H1 (cell line): ENCODE results near the gene ANKRD11. TPM values are rescaled to one million over a fixed set of nuclear protein-coding genes. Genes with fewer than 3 reads are reported as not detected.

ENCODE experiments used
- CTCF ChIA-PET: fragments of 300-600 bp; sonication (Branson Sonifier 250); formaldehyde crosslinking; loops from one replicate; lab custom pipeline; 2021; ENCODE audit not compliant: partially characterized antibody; lab: Charles Lee
- POLR2A ChIA-PET: fragments of 300-600 bp; sonication (Branson Sonifier 250); formaldehyde crosslinking; loops from one replicate; lab custom pipeline; 2021; ENCODE audit warnings: inconsistent platforms; ENCODE audit not compliant: partially characterized antibody; lab: Charles Lee
- DNase-seq, 2 experiments: peaks; one replicate each; pipeline versions ENCODE4 v3.0.0 to v3.0.0-alpha.2; 2010 to 2022; ENCODE audit warnings: low spot score in 2 of 2, low read depth in 1 of 2, mixed read lengths in 1 of 2
- FAIRE-seq: peaks from 2 replicates; lab custom pipeline; 2011; peaks lifted over from hg19 to GRCh38; lab: Jason Lieb, UNC
- H2AFZ ChIP-seq: 2 replicates; pipeline ENCODE4 v1.8.1; 2012; ENCODE audit warnings: low read length, inconsistent platforms
- H2AK5ac ChIP-seq: 2 replicates; pipeline ENCODE4 v1.6.1; 2013; ENCODE audit warnings: low read depth, low read length
- H2BK120ac ChIP-seq: replicated peaks from 2 replicates; pipeline ENCODE3; 2013; ENCODE audit warnings: low read depth, low read length, inconsistent platforms
- H2BK12ac ChIP-seq: 2 replicates; pipeline ENCODE4 v1.6.1; 2013; ENCODE audit warnings: low read depth, low read length
- H2BK15ac ChIP-seq: 2 replicates; pipeline ENCODE4 v1.6.1; 2013; ENCODE audit warnings: low read length
- H2BK20ac ChIP-seq: 2 replicates; pipeline ENCODE4 v1.6.1; 2013; ENCODE audit warnings: low read length
- H2BK5ac ChIP-seq: 2 replicates; pipeline ENCODE4 v1.6.1; 2013; ENCODE audit warnings: low read depth, low read length
- H3K14ac ChIP-seq: 2 replicates; pipeline ENCODE4 v1.6.1; 2013; ENCODE audit warnings: inconsistent platforms; ENCODE audit not compliant: insufficient read length
- H3K18ac ChIP-seq: 2 replicates; pipeline ENCODE4 v1.6.1; 2013; ENCODE audit warnings: low read length; ENCODE audit errors: extremely low read depth
- H3K23ac ChIP-seq: 2 replicates; pipeline ENCODE4 v1.6.1; 2013; ENCODE audit warnings: inconsistent platforms; ENCODE audit not compliant: insufficient read length
- H3K23me2 ChIP-seq: 2 replicates; pipeline ENCODE4 v1.6.1; 2013; ENCODE audit warnings: low read depth, low read length
- H3K27ac ChIP-seq: 2 replicates; pipeline ENCODE4 v1.6.1; 2011; ENCODE audit warnings: low read depth, low read length, inconsistent platforms
- H3K27me3 ChIP-seq, 4 experiments: replicated peaks in 1 of 4; 1 replicate in 1 of 4; 2 replicates in 3 of 4; pipeline versions ENCODE4 v1.6.1 to v1.8.1; 2011 to 2013; ENCODE audit warnings: low read length in 3 of 4, mild to moderate bottlenecking in 3 of 4, inconsistent platforms in 2 of 4, mixed read lengths in 2 of 4, moderate library complexity in 1 of 4; ENCODE audit not compliant: control insufficient read depth in 3 of 4, insufficient read depth in 3 of 4; ENCODE audit errors: extremely low read depth in 1 of 4
- H3K36me3 ChIP-seq, 4 experiments: 2 replicates each; pipeline versions ENCODE4 v1.6.1 to v1.8.1; 2011 to 2013; ENCODE audit warnings: mild to moderate bottlenecking in 4 of 4, low read length in 3 of 4, moderate library complexity in 2 of 4, control low read depth in 1 of 4, inconsistent platforms in 1 of 4; ENCODE audit not compliant: insufficient read depth in 4 of 4, control insufficient read depth in 2 of 4
- H3K4ac ChIP-seq: replicated peaks from 2 replicates; pipeline ENCODE3; 2013; ENCODE audit warnings: low read length, low read depth, mixed read lengths, inconsistent platforms; ENCODE audit not compliant: insufficient read length
- H3K4me1 ChIP-seq, 4 experiments: replicated peaks in 1 of 4; 1 replicate in 1 of 4; 2 replicates in 3 of 4; pipeline versions ENCODE4 v1.6.1 to v1.8.1; 2011 to 2013; ENCODE audit warnings: low read length in 3 of 4, inconsistent platforms in 2 of 4, mixed read lengths in 1 of 4; ENCODE audit not compliant: insufficient read depth in 4 of 4, control insufficient read depth in 3 of 4
- H3K4me2 ChIP-seq, 2 experiments: 2 replicates each; pipeline versions ENCODE4 v1.6.1 to v1.8.1; 2011 to 2013; ENCODE audit warnings: low read depth in 2 of 2, low read length in 2 of 2, control low read depth in 1 of 2, inconsistent platforms in 1 of 2, mild to moderate bottlenecking in 1 of 2; ENCODE audit not compliant: insufficient read depth in 1 of 2
- H3K4me3 ChIP-seq, 4 experiments: fragments of 200-600, 300-600 bp in 1 of 4; sonication (generic), shearing (Covaris generic), sonication (Bioruptor Twin) in 1 of 4; 2 replicates each; pipeline versions ENCODE4 v1.5.1 to v1.8.1; 2011 to 2016; ENCODE audit warnings: low read length in 4 of 4, low read depth in 3 of 4, control low read depth in 2 of 4, inconsistent platforms in 2 of 4, mild to moderate bottlenecking in 2 of 4, mixed read lengths in 1 of 4, moderate library complexity in 1 of 4; ENCODE audit not compliant: insufficient read depth in 2 of 4; ENCODE audit errors: extremely low read depth in 1 of 4
- H3K56ac ChIP-seq: replicated peaks from 2 replicates; pipeline ENCODE3; 2013; ENCODE audit warnings: low read depth, mild to moderate bottlenecking, mixed read lengths, low read length, inconsistent platforms; ENCODE audit not compliant: insufficient read length
- H3K79me1 ChIP-seq: 2 replicates; pipeline ENCODE4 v1.6.1; 2013; ENCODE audit warnings: low read depth, low read length, control low read depth
- H3K79me2 ChIP-seq, 2 experiments: 2 replicates each; pipeline versions ENCODE4 v1.6.1 to v1.8.1; 2012 to 2013; ENCODE audit warnings: low read length in 2 of 2, mild to moderate bottlenecking in 2 of 2, inconsistent platforms in 1 of 2; ENCODE audit not compliant: insufficient read depth in 2 of 2, control insufficient read depth in 1 of 2
- H3K9ac ChIP-seq, 4 experiments: replicated peaks in 1 of 4; 1 replicate in 1 of 4; 2 replicates in 3 of 4; pipeline versions ENCODE4 v1.6.1 to v1.8.1; 2011 to 2013; ENCODE audit warnings: low read depth in 3 of 4, low read length in 3 of 4, control low read depth in 2 of 4, mild to moderate bottlenecking in 2 of 4, moderate library complexity in 2 of 4, inconsistent platforms in 1 of 4; ENCODE audit errors: extremely low read depth in 1 of 4
- H3K9me3 ChIP-seq, 2 experiments: 2 replicates each; pipeline versions ENCODE4 v1.6.1 to v1.8.1; 2012 to 2013; ENCODE audit warnings: mild to moderate bottlenecking in 2 of 2, moderate library complexity in 2 of 2, control low read depth in 1 of 2, inconsistent platforms in 1 of 2, low read depth in 1 of 2, low read length in 1 of 2, mixed read lengths in 1 of 2; ENCODE audit not compliant: insufficient read depth in 2 of 2
- H4K20me1 ChIP-seq, 2 experiments: replicated peaks in 1 of 2; 2 replicates each; pipeline versions ENCODE3 to v1.8.1; 2011 to 2013; ENCODE audit warnings: inconsistent platforms in 2 of 2, low read length in 2 of 2, mild to moderate bottlenecking in 1 of 2; ENCODE audit not compliant: insufficient read depth in 2 of 2, control insufficient read depth in 1 of 2
- H4K5ac ChIP-seq: 2 replicates; pipeline ENCODE4 v1.6.1; 2013; ENCODE audit warnings: low read length, low read depth, mixed read lengths, inconsistent platforms; ENCODE audit not compliant: insufficient read length
- H4K8ac ChIP-seq: 2 replicates; pipeline ENCODE4 v1.8.0; 2013; ENCODE audit warnings: mild to moderate bottlenecking, moderate library complexity, low read length, inconsistent platforms; ENCODE audit not compliant: insufficient read depth; ENCODE audit errors: extremely low read depth
- H4K91ac ChIP-seq: replicated peaks from 2 replicates; pipeline ENCODE3; 2013; ENCODE audit warnings: low read length, mixed read lengths, inconsistent platforms; ENCODE audit not compliant: insufficient read length
- ATF2 ChIP-seq: IDR thresholded peaks from 2 replicates; pipeline ENCODE4 v1.6.1; 2012; ENCODE audit warnings: low read length, inconsistent platforms
- EP300 ChIP-seq, 2 experiments: IDR thresholded peaks; 1 replicate in 1 of 2; 2 replicates in 1 of 2; pipeline ENCODE4 v1.6.1; 2011 to 2012; ENCODE audit warnings: low read depth in 2 of 2, low read length in 2 of 2, mild to moderate bottlenecking in 2 of 2, borderline replicate concordance in 1 of 2, inconsistent platforms in 1 of 2, moderate library complexity in 1 of 2
- HDAC6 ChIP-seq: IDR thresholded peaks from one replicate; pipeline ENCODE4 v1.7.1; 2012; ENCODE audit warnings: low read depth, mild to moderate bottlenecking, inconsistent platforms, low read length, moderate library complexity
- NANOG ChIP-seq: IDR thresholded peaks from 2 replicates; pipeline ENCODE4 v1.6.1; 2011; ENCODE audit warnings: low read length, low read depth, mild to moderate bottlenecking, inconsistent platforms; ENCODE audit not compliant: insufficient read depth, poor library complexity, severe bottlenecking
- POLR2AphosphoS5 ChIP-seq: IDR thresholded peaks from 2 replicates; pipeline ENCODE4 v1.6.1; 2011; ENCODE audit warnings: low read depth, low read length
- RBBP5 ChIP-seq: IDR thresholded peaks from 2 replicates; pipeline ENCODE4 v1.7.1; 2012; ENCODE audit warnings: low read depth, mild to moderate bottlenecking, inconsistent platforms, low read length, moderate library complexity, borderline replicate concordance
- TBP ChIP-seq: IDR thresholded peaks from 2 replicates; pipeline ENCODE4 v1.6.1; 2011; ENCODE audit warnings: low read depth, low read length, improper control_type of control experiment
- whole genome bisulfite sequencing, 2 experiments: shearing (Covaris generic) in 1 of 2; methylation state at CpG; one replicate each; pipeline versions ENCODE4 v1.1.6 to v1.1.7; 2013 to 2015; ENCODE audit warnings: low lambda C conversion rate in 2 of 2, mixed read lengths in 2 of 2, inconsistent platforms in 1 of 2, low coverage in 1 of 2, missing lambda C conversion rate in 1 of 2; ENCODE audit not compliant: insufficient replicate concordance in 2 of 2, insufficient coverage in 1 of 2, insufficient read length in 1 of 2; ENCODE audit errors: extremely low coverage in 1 of 2, missing lambda C conversion rate in 1 of 2; 5-methylcytosine and 5-hydroxymethylcytosine counted together
- polyA plus RNA-seq, 7 experiments: library from polyadenylated mRNA; depleted of rRNA in 3 of 7; stranded (reverse) in 5 of 7; unstranded in 2 of 7; fragments of >200 nt in 5 of 7; fragments of 200-250 nt in 2 of 7; gene quantifications; 1 replicate in 5 of 7; 2 replicates in 1 of 7; 4 replicates in 1 of 7; pipeline versions ENCODE4 v1.2.1 to v1.2.3, GENCODE V29; 2011 to 2013; ENCODE audit warnings: missing spikeins in 2 of 7, mixed read lengths in 2 of 7
- total RNA-seq: library from RNA; stranded (reverse); fragmentation: NEBNext Ultra II Directional; extraction: Animal tissue kit (Norgen Biotek cat#: 25700); gene quantifications from 2 replicates; pipeline ENCODE4 v1.2.1, GENCODE V29; 2021

ANKRD11 gene
- total and polyA plus RNA-seq, 2 of the 8 experiments (the other 6 are each of a cell fraction or from before 2014, with no cell fraction given): 46.5 to 142 TPM

GRCh38 chr16:89343501-89344457 is 146.6 kb downstream of the ANKRD11 start:
- H3K9ac ChIP-seq: no peak overlapping the region
- no peaks in the 10 kb centered on the region for H3K36me3 ChIP-seq
- TF ChIP-seq POLR2AphosphoS5 (no peak), EP300 (IDR thresholded peaks at IDR 0.05; ENCODE audit: borderline replicate concordance in 1 of 2, low read depth in 2 of 2, low read length in 2 of 2) (no peak), HDAC6 (no peak), RBBP5 (no peak), TBP (no peak), ATF2 (no peak), NANOG (no peak)
- TF ChIP-seq, all 59 proteins: peak for 0
- no peak overlapping the region for H2BK120ac ChIP-seq
- no peak overlapping the region for H3K23ac ChIP-seq
- no peaks in the 10 kb centered on the region for H3K9me3 ChIP-seq
- CTCF ChIA-PET: interaction anchor here (0.6 to 5.6 kb wide), 9 partner anchors 9 to 522 kb away, joined by 3 to 31 read pairs (median 4); no protein-coding TSS in a partner anchor
- H2AFZ ChIP-seq: no peak overlapping the region
- H3K4me2 ChIP-seq: no peak overlapping the region
- H2BK20ac ChIP-seq: no peak overlapping the region
- H3K27me3 ChIP-seq: no peaks in the 10 kb centered on the region
- H4K20me1 ChIP-seq: peaks cover 42 to 51% of the 10 kb centered on the region in 2 experiments
- POLR2A ChIA-PET: interaction anchor here (1.1 to 1.5 kb wide), 5 partner anchors 8 to 60 kb away, joined by 3 to 5 read pairs (median 3); no protein-coding TSS in a partner anchor
- no peaks in the 10 kb centered on the region for H3K23me2 ChIP-seq
- DNase-seq: no peak
- 90% methylated on average over 36 of the region's 36 CpGs; no CpG with 5 or more reads in 1 of the 2 experiments for WGBS, 2 experiments
- H2BK12ac ChIP-seq: no peak overlapping the region
- peaks cover 36% of the 10 kb centered on the region for H3K79me1 ChIP-seq
- FAIRE-seq: no peak
- H2BK5ac ChIP-seq: no peak overlapping the region
- H3K14ac ChIP-seq: no peak overlapping the region
- H3K27ac ChIP-seq: no peak overlapping the region
- H3K56ac ChIP-seq: no peak overlapping the region
- no peak overlapping the region for H2BK15ac ChIP-seq
- no peak overlapping the region for H4K91ac ChIP-seq
- no peak overlapping the region for H3K4me3 ChIP-seq
- no peak overlapping the region for H2AK5ac ChIP-seq
- H4K8ac ChIP-seq: no peak overlapping the region
- no peak overlapping the region for H3K18ac ChIP-seq
- H4K5ac ChIP-seq: no peak overlapping the region
- peaks cover 21 to 99% of the 10 kb centered on the region in 2 experiments for H3K79me2 ChIP-seq
- H3K4me1 ChIP-seq: peaks cover 5 to 14% (median 11%) of the 10 kb centered on the region in 4 experiments; a peak in 5 of 7 replicates
- no peak overlapping the region for H3K4ac ChIP-seq
